ENCODE measurements around the gene KRTAP27-1.

KRTAP27-1 gene

GRCh38 chr21:30337276-30337744 is at the start of gene KRTAP27-1:
TSS of gene KRTAP27-1 (minus strand) at chr21:30337694. CDS start at chr21:30337668, 26 bp downstream.
- Histone ChIP-seq H3K9me3 (ENCODE audit: control insufficient read depth, low read length) (no peaks in the 10 kb centered on the region), H3K4me3 (ENCODE audit: low read length) (no peak within 1 kb of the TSS), H3K27me3 (ENCODE audit: control insufficient read depth, insufficient read depth, low read length) (no peaks in the 10 kb centered on the region), H3K9ac (ENCODE audit: low read length) (no peak within 1 kb of the TSS), H3K36me3 (ENCODE audit: control insufficient read depth, insufficient read depth, low read length) (no peaks in the 10 kb centered on the region), H3K4me1 (ENCODE audit: control insufficient read depth, insufficient read depth, low read length) (no peaks in the 10 kb centered on the region)

GRCh38 chr21:30382201-30382600 is 44.7 kb upstream of the KRTAP27-1 start:
- Histone ChIP-seq H3K9me3 (ENCODE audit: control insufficient read depth, low read length) (no peaks in the 10 kb centered on the region), H3K27me3 (ENCODE audit: control insufficient read depth, insufficient read depth, low read length) (no peaks in the 10 kb centered on the region), H3K36me3 (ENCODE audit: control insufficient read depth, insufficient read depth, low read length) (no peaks in the 10 kb centered on the region), H3K4me1 (ENCODE audit: control insufficient read depth, insufficient read depth, low read length) (no peaks in the 10 kb centered on the region), H3K9ac (ENCODE audit: low read length) (no peak overlapping the region), H3K4me3 (ENCODE audit: low read length) (no peak overlapping the region)

- H3K4me3 ChIP-seq (ENCODE audit: low read length) = no peak within 1 kb of the TSS
- no peaks in the 10 kb centered on the region for H3K36me3 ChIP-seq (ENCODE audit: control insufficient read depth, insufficient read depth, low read length)
- no peaks in the 10 kb centered on the region for H3K4me1 ChIP-seq (ENCODE audit: control insufficient read depth, insufficient read depth, low read length)
- no peak within 1 kb of the TSS for H3K9ac ChIP-seq (ENCODE audit: low read length)
- H3K27me3 ChIP-seq (ENCODE audit: control insufficient read depth, insufficient read depth, low read length) = no peaks in the 10 kb centered on the region
- no peaks in the 10 kb centered on the region for H3K9me3 ChIP-seq (ENCODE audit: control insufficient read depth, low read length)
These were observed 34.8 kb upstream of the KRTAP27-1 start, which contains the start of gene KRTAP13-2 for GRCh38 chr21:30372139-30372770. TSS of gene KRTAP13-2 (minus strand) at chr21:30372271. CDS start at chr21:30372213, 58 bp downstream.

- H3K9ac ChIP-seq (ENCODE audit: low read length) = no peak overlapping the region
- H3K36me3 ChIP-seq (ENCODE audit: control insufficient read depth, insufficient read depth, low read length) = no peaks in the 10 kb centered on the region
- no peaks in the 10 kb centered on the region for H3K27me3 ChIP-seq (ENCODE audit: control insufficient read depth, insufficient read depth, low read length)
- H3K4me3 ChIP-seq (ENCODE audit: low read length) = no peak overlapping the region
- H3K4me1 ChIP-seq (ENCODE audit: control insufficient read depth, insufficient read depth, low read length) = no peaks in the 10 kb centered on the region
- no peaks in the 10 kb centered on the region for H3K9me3 ChIP-seq (ENCODE audit: control insufficient read depth, low read length)
These were observed 18.4 kb upstream of the KRTAP27-1 start for GRCh38 chr21:30355906-30356305.

- Histone ChIP-seq H3K4me3 (ENCODE audit: low read length) (no peak overlapping the region), H3K9ac (ENCODE audit: low read length) (no peak overlapping the region)
These were observed 17.0 kb upstream of the KRTAP27-1 start for GRCh38 chr21:30354308-30355005.

GRCh38 chr21:30351534-30351933 is 14.0 kb upstream of the KRTAP27-1 start:
- Histone ChIP-seq H3K36me3 (ENCODE audit: control insufficient read depth, insufficient read depth, low read length) (no peaks in the 10 kb centered on the region), H3K27me3 (ENCODE audit: control insufficient read depth, insufficient read depth, low read length) (no peaks in the 10 kb centered on the region), H3K9me3 (ENCODE audit: control insufficient read depth, low read length) (no peaks in the 10 kb centered on the region), H3K4me1 (ENCODE audit: control insufficient read depth, insufficient read depth, low read length) (no peaks in the 10 kb centered on the region), H3K9ac (ENCODE audit: low read length) (no peak overlapping the region), H3K4me3 (ENCODE audit: low read length) (no peak overlapping the region)

More at GRCh38 chr21:30354308-30355005, 17.0 kb upstream of the KRTAP27-1 start:
- no peaks in the 10 kb centered on the region for H3K4me1 ChIP-seq (ENCODE audit: control insufficient read depth, insufficient read depth, low read length)
- no peaks in the 10 kb centered on the region for H3K27me3 ChIP-seq (ENCODE audit: control insufficient read depth, insufficient read depth, low read length)
- no peaks in the 10 kb centered on the region for H3K36me3 ChIP-seq (ENCODE audit: control insufficient read depth, insufficient read depth, low read length)
- H3K9me3 ChIP-seq (ENCODE audit: control insufficient read depth, low read length) = no peaks in the 10 kb centered on the region

GRCh38 chr21:30349572-30349971 is 12.1 kb upstream of the KRTAP27-1 start:
- Histone ChIP-seq H3K9me3 (ENCODE audit: control insufficient read depth, low read length) (no peaks in the 10 kb centered on the region), H3K4me1 (ENCODE audit: control insufficient read depth, insufficient read depth, low read length) (no peaks in the 10 kb centered on the region), H3K4me3 (ENCODE audit: low read length) (no peak overlapping the region), H3K36me3 (ENCODE audit: control insufficient read depth, insufficient read depth, low read length) (no peaks in the 10 kb centered on the region), H3K9ac (ENCODE audit: low read length) (no peak overlapping the region), H3K27me3 (ENCODE audit: control insufficient read depth, insufficient read depth, low read length) (no peaks in the 10 kb centered on the region)

- Histone ChIP-seq H3K4me1 (ENCODE audit: control insufficient read depth, insufficient read depth, low read length) (no peaks in the 10 kb centered on the region), H3K36me3 (ENCODE audit: control insufficient read depth, insufficient read depth, low read length) (no peaks in the 10 kb centered on the region), H3K4me3 (ENCODE audit: low read length) (no peak within 1 kb of the TSS), H3K27me3 (ENCODE audit: control insufficient read depth, insufficient read depth, low read length) (no peaks in the 10 kb centered on the region), H3K9me3 (ENCODE audit: control insufficient read depth, low read length) (no peaks in the 10 kb centered on the region), H3K9ac (ENCODE audit: low read length) (no peak within 1 kb of the TSS)
These were observed 11.0 kb upstream of the KRTAP27-1 start, which contains the start of gene KRTAP23-1 for GRCh38 chr21:30348506-30348905. TSS of gene KRTAP23-1 (minus strand) at chr21:30348606. CDS start at chr21:30348606, 0 bp downstream.

- Histone ChIP-seq H3K27me3 (ENCODE audit: control insufficient read depth, insufficient read depth, low read length) (no peaks in the 10 kb centered on the region), H3K4me1 (ENCODE audit: control insufficient read depth, insufficient read depth, low read length) (no peaks in the 10 kb centered on the region), H3K36me3 (ENCODE audit: control insufficient read depth, insufficient read depth, low read length) (no peaks in the 10 kb centered on the region), H3K9ac (ENCODE audit: low read length) (no peak overlapping the region), H3K9me3 (ENCODE audit: control insufficient read depth, low read length) (no peaks in the 10 kb centered on the region), H3K4me3 (ENCODE audit: low read length) (no peak overlapping the region)
These were observed 7.5 kb upstream of the KRTAP27-1 start for GRCh38 chr21:30345014-30345413.

GRCh38 chr21:30340714-30341573 is 3.5 kb upstream of the KRTAP27-1 start:
- no peaks in the 10 kb centered on the region for H3K4me1 ChIP-seq (ENCODE audit: control insufficient read depth, insufficient read depth, low read length)
- no peaks in the 10 kb centered on the region for H3K36me3 ChIP-seq (ENCODE audit: control insufficient read depth, insufficient read depth, low read length)
- H3K9me3 ChIP-seq (ENCODE audit: control insufficient read depth, low read length) = no peaks in the 10 kb centered on the region
- H3K27me3 ChIP-seq (ENCODE audit: control insufficient read depth, insufficient read depth, low read length) = no peaks in the 10 kb centered on the region
- H3K4me3 ChIP-seq (ENCODE audit: low read length) = no peak overlapping the region
- no peak overlapping the region for H3K9ac ChIP-seq (ENCODE audit: low read length)

GRCh38 chr21:30338717-30339116 is 1.2 kb upstream of the KRTAP27-1 start:
- no peaks in the 10 kb centered on the region for H3K27me3 ChIP-seq (ENCODE audit: control insufficient read depth, insufficient read depth, low read length)
- H3K9ac ChIP-seq (ENCODE audit: low read length) = no peak overlapping the region
- no peaks in the 10 kb centered on the region for H3K36me3 ChIP-seq (ENCODE audit: control insufficient read depth, insufficient read depth, low read length)
- no peak overlapping the region for H3K4me3 ChIP-seq (ENCODE audit: low read length)
- no peaks in the 10 kb centered on the region for H3K4me1 ChIP-seq (ENCODE audit: control insufficient read depth, insufficient read depth, low read length)
- H3K9me3 ChIP-seq (ENCODE audit: control insufficient read depth, low read length) = no peaks in the 10 kb centered on the region

- Histone ChIP-seq H3K4me1 (ENCODE audit: control insufficient read depth, insufficient read depth, low read length) (no peaks in the 10 kb centered on the region), H3K9me3 (ENCODE audit: control insufficient read depth, low read length) (no peaks in the 10 kb centered on the region), H3K36me3 (ENCODE audit: control insufficient read depth, insufficient read depth, low read length) (no peaks in the 10 kb centered on the region), H3K27me3 (ENCODE audit: control insufficient read depth, insufficient read depth, low read length) (no peaks in the 10 kb centered on the region), H3K9ac (ENCODE audit: low read length) (no peak overlapping the region), H3K4me3 (ENCODE audit: low read length) (no peak overlapping the region)
These were observed 278 bp upstream of the KRTAP27-1 start for GRCh38 chr21:30337772-30338171.

Data from mucosa of stomach (tissue), 1 donor.